Cardiac fibroblast (primary cell): ENCODE measurements around the gene PCDHB12.
A peak's percentile ranks its signal among the peaks of the same experiment; 100 is the strongest.
"Not testable (repeated sequence)": the region's sequence is repeated elsewhere in the genome, so short reads cannot be mapped to it uniquely, and the experiment has no call there.

Source experiments
- DNase-seq, 2 donors: peaks; one replicate each; pipeline versions ENCODE4 v3.0.0 to v3.0.0-alpha.2; 2010; ENCODE audit warnings: low read depth in 2 of 2
- H3K4me3 ChIP-seq, 2 donors: replicated peaks in 1 of 2; 1 replicate in 1 of 2; 2 replicates in 1 of 2; pipeline ENCODE4 v1.5.1; 2011; ENCODE audit warnings: low read depth in 2 of 2, low read length in 2 of 2, mild to moderate bottlenecking in 2 of 2, moderate library complexity in 1 of 2
- TF ChIP-seq, protein P1 (sequence below): IDR thresholded peaks from one replicate; pipeline ENCODE4 v1.5.1; 2011; ENCODE audit warnings: low read depth, mild to moderate bottlenecking, low read length, inconsistent platforms

Gene PCDHB12

GRCh38 chr5:141208478-141208877, at the start of gene PCDHB12:
Gene PCDHB12 (plus strand): TSS chr5:141208719. CDS start chr5:141208908, 189 bp downstream.
- DNase-seq: peak; percentile 5 to 9
- H3K4me3 ChIP-seq: no peak within 1 kb of the TSS
- TF ChIP-seq, protein P1, sequence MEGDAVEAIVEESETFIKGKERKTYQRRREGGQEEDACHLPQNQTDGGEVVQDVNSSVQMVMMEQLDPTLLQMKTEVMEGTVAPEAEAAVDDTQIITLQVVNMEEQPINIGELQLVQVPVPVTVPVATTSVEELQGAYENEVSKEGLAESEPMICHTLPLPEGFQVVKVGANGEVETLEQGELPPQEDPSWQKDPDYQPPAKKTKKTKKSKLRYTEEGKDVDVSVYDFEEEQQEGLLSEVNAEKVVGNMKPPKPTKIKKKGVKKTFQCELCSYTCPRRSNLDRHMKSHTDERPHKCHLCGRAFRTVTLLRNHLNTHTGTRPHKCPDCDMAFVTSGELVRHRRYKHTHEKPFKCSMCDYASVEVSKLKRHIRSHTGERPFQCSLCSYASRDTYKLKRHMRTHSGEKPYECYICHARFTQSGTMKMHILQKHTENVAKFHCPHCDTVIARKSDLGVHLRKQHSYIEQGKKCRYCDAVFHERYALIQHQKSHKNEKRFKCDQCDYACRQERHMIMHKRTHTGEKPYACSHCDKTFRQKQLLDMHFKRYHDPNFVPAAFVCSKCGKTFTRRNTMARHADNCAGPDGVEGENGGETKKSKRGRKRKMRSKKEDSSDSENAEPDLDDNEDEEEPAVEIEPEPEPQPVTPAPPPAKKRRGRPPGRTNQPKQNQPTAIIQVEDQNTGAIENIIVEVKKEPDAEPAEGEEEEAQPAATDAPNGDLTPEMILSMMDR: no peak

DNA sequence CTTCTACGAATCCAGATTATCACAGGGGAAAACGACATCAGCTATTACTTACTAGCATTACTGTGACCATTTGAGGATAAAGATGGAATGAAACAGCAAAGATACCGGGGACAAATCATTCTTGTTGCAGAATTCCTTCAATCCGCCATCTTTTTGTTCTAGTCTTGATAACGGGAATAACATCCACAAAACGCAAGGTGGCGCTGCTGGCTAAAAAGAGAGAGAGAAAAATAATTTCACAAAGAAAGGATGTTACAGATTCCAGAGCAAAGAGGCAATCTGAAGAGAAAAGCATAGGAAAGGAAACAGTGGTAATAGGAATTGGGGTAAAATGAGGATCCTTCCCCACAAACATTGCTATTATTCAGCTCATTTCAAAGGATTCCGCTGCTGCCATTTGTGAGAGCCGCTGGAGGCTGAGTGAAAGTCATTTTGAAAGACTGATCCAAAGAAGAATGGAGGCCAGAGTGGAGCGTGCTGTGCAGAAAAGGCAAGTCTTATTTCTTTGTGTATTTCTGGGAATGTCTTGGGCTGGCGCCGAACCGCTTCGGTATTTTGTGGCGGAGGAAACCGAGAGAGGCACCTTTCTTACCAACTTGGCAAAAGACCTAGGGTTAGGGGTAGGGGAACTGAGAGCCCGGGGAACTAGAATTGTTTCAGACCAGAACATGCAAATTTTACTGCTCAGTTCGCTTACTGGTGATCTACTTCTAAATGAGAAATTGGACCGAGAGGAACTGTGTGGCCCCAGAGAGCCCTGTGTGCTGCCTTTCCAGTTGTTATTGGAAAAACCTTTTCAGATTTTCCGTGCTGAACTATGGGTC, 35.9 kb upstream of the PCDHB12 start, which contains the start of gene PCDHB7:
TSS of gene PCDHB7 (plus strand) at position 264 of the 824 bp plus-strand sequence. CDS start at position 456, 192 bp downstream.
- DNase-seq: peak; percentile 16 to 45

DNA sequence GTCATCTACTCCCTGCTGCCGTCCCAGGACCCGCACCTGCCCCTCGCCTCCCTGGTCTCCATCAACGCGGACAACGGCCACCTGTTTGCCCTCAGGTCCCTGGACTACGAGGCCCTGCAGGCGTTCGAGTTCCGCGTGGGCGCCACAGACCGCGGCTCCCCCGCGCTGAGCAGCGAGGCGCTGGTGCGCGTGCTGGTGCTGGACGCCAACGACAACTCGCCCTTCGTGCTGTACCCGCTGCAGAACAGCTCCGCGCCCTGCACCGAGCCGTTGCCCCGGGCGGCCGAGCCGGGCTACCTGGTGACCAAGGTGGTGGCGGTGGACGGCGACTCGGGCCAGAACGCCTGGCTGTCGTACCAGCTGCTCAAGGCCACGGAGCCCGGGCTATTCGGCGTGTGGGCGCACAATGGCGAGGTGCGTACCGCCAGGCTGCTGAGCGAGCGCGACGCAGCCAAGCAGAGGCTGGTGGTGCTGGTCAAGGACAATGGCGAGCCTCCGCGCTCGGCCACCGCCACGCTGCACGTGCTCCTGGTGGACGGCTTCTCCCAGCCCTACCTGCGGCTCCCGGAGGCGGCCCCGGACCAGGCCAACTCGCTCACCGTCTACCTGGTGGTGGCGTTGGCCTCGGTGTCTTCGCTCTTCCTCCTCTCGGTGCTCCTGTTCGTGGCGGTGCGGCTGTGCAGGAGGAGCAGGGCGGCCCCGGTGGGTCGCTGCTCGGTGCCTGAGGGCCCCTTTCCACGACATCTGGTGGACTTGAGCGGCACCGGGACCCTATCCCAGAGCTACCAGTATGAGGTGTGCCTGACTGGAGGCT, 34.0 kb upstream of the PCDHB12 start:
- not testable (repeated sequence) for H3K4me3 ChIP-seq, DNase-seq

More for the DNA sequence above, 35.9 kb upstream of the PCDHB12 start, which contains the start of gene PCDHB7:
- no peak within 1 kb of the TSS for H3K4me3 ChIP-seq
- TF ChIP-seq, protein P1: peak; percentile 32

- no peak for DNase-seq
- TF ChIP-seq, protein P1: no peak
- H3K4me3 ChIP-seq: no peak overlapping the region
Measured at GRCh38 chr5:141175933-141176332, 32.6 kb upstream of the PCDHB12 start.

GRCh38 chr5:141177577-141178191, 30.8 kb upstream of the PCDHB12 start, which contains the start of gene PCDHB8:
Gene PCDHB8 (plus strand): TSS chr5:141177790. CDS start chr5:141178035, 245 bp downstream.
- DNase-seq, H3K4me3 ChIP-seq: not testable (repeated sequence)

DNA sequence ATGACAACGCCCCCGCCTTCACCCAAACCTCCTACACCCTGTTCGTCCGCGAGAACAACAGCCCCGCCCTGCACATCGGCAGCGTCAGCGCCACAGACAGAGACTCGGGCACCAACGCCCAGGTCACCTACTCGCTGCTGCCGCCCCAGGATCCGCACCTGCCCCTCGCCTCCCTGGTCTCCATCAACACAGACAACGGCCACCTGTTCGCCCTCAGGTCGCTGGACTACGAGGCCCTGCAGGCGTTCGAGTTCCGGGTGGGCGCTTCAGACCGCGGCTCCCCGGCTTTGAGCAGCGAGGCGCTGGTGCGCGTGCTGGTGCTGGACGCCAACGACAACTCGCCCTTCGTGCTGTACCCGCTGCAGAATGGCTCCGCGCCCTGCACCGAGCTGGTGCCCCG, 29.1 kb upstream of the PCDHB12 start:
- not testable (repeated sequence) for H3K4me3 ChIP-seq, DNase-seq

DNA sequence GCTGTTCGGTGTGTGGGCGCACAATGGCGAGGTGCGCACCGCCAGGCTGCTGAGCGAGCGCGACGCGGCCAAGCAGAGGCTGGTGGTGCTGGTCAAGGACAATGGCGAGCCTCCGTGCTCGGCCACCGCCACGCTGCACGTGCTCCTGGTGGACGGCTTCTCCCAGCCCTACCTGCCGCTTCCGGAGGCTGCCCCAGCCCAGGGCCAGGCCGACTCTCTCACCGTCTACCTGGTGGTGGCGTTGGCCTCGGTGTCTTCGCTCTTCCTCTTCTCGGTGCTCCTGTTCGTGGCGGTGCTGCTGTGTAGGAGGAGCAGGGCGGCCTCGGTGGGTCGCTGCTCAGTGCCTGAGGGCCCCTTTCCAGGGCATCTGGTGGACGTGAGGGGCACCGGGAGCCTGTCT, 28.6 kb upstream of the PCDHB12 start:
- not testable (repeated sequence) for DNase-seq

GRCh38 chr5:141180313-141180712, 28.2 kb upstream of the PCDHB12 start:
- DNase-seq: no peak
- H3K4me3 ChIP-seq: no peak overlapping the region
- TF ChIP-seq, protein P1: no peak

More for the DNA sequence above, 28.6 kb upstream of the PCDHB12 start:
- not testable (repeated sequence) for H3K4me3 ChIP-seq
